NCI-H1930 (cell line): ENCODE measurements around the gene PPP6R3.
"Not testable (repeated sequence)": the region's sequence is repeated elsewhere in the genome, so short reads cannot be mapped to it uniquely, and the experiment has no call there.

ENCODE experiments used
- DNase-seq, 2 experiments: peaks; one replicate each; lab custom pipeline; 2025; lab: John Stamatoyannopoulos, UW

Gene PPP6R3

GRCh38 chr11:68434159-68434558 lies 26.4 kb upstream of the PPP6R3 start:
- not testable (repeated sequence) for DNase-seq

- no peak for DNase-seq
Measured at GRCh38 chr11:68436162-68436888, 24.2 kb upstream of the PPP6R3 start.

- no peak for DNase-seq
Measured at GRCh38 chr11:68436985-68437926, 23.3 kb upstream of the PPP6R3 start.

GRCh38 chr11:68437927-68438657 lies 22.5 kb upstream of the PPP6R3 start:
- no peak for DNase-seq

DNA sequence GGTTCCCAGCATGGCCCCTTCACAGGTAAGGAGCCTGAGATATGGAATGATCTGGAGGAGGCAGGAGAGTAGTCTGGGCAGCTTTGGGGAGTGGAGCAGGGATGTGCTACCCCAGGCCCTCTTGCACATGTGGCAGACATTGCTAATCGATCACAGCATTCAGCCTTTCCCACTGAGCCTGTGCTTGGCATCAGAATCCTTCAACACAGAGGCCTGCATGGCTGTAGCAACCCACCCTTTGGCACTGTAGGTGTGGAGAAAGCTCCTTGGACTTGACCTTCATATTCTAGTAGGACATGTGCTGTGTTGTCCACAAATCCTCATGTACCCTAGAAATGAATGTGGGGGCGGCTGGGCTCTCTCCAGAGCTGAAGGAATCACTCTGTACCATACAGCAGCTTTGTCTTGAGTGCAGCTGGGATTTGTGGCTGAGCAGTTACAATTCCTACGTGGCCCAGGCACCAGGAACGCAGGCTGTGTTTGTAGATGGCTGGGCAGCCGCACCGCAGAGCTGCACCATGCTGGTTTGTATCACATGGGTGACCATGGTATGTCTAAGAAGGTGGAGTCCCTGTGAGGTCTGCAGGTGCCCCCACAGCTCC lies 21.8 kb upstream of the PPP6R3 start:
- DNase-seq, result no peak

DNA sequence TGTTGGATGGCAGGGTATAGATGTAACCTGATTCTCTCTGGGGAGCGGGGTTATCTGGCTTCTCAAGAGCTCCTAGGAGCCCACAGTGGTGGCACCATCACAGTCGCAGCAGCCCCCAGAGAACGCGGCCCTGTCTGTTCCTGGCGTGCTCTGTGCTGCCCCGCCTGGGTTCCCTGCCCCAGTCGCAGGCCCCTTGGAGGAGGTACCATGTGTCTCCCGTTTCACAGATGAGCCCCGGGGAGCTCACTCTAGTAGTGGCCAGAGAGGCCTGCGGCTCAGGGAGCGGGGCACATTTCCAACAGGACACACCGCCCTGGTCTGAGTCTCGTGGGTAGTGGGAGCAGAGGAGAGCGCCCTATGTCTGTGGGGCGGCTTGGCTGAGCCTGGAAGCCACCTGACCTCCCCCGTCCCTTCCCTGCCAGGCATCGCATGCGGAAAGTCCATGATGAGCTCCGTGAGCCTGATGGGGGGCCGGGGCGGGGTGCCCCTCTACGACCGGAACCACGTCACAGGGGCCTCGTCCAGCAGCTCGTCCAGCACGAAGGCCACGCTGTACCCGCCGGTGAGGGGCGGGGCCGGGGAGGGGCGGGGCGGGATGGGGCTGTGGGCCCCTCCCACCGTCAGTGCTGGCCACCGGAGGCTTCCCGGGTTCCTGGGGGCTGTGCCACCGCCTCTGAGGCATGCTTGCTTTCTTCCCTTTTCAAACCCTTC lies 21.0 kb upstream of the PPP6R3 start:
- DNase-seq, result no peak

DNA sequence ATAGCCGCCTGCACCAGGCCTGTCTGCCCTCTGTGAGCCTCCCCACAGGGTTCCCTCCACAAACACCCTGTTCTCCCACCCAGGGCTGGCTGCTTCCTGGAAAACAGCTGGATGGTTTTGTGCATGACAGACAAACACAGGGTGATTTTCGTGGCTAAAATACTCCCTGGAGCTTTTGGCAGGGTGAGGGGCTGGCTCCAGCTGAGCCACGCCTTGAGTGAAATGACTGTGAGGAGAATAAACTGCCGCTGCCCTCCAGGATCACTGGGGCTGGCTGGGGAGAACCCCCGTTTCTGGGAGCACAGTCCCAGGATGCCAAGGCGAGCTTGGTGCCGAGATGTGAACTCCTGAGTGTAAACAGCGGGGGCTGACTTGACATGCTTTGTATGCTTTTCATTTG lies 20.3 kb upstream of the PPP6R3 start:
- DNase-seq, result no peak

DNA sequence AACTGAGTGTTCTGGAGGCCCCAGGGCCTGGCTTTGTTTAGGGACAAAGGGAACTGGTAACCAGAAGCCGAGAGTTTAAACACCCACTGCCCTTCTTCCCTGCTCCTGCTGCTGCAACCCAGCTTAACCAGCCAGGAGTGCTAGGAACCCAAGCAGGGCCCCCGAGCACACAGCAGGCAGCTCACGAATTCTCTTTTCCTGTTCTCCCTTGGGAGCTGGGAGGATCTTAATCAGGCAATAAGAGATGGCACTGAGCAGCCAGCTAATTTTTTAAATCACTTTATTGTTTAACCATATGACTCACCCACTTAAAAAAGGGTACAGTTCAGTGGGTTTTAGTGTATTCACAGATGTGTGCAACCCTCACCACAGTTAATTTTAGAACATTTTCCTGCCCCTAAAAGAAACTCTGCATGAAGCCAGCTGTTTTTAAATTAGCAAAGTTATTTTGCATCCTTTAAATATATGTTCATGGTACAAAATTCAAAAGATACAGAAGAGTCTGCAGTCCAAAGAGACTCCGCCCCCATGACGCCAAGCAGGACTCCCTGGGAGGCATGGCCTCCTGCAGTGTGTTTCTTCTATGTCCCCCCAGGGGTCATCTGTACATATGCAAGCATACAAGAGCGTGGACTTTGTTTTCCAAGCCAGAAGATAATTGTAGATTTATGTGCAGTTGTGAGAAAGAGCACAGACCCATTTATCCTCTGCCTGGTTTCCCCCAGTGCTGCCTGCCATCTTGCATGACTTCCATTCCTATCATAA lies 18.9 kb upstream of the PPP6R3 start:
- peak; percentile 23 to 72 for DNase-seq

GRCh38 chr11:68442433-68442832 lies 18.1 kb upstream of the PPP6R3 start:
- DNase-seq, result no peak

DNA sequence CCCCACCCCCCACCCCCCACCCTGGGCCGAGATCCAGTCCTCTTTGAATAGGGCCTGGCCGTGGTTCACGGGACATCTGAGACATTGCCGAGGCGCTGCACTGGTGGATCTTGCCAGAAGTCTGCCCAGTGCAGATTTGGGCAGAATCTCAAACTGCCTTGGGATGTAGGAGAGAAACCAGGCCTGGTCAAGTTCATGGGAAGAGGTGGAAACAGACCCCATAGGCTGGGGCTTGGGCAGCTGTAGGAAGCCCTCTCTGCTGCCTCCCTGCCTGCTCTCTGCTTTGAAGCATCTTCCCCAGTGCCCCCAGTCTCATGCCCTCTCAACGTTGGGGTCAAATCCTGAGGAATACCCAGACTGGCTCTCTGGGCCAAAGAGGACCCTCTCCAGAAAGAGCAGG lies 16.0 kb upstream of the PPP6R3 start:
- DNase-seq, result no peak

DNA sequence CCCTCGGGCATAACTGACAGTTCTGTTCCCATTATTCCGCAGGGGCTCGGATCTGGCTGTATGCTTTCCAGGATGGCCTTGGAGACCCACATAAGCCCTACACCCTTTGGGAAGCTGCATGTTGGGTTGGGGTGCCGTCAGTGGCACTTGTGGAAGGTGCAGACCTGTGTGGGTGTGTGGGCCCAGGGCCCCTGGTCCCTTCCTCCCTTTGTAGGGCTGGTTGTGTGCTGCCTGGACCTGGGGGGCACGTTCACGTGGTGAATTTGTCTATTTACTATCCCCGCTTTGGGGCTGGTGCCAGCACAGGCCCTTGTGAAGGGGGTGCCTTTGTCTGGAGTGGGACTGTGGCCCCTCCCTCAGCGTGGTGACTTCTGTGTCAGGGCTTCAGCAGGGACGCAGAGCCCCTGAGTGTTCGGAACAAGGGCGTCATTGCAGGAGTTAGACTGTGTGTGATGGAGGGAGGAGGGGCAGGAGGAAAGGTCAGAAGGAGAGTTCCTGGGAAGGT lies 15.0 kb upstream of the PPP6R3 start:
- DNase-seq, result no peak

- no peak for DNase-seq
Measured at GRCh38 chr11:68446046-68446725, 14.4 kb upstream of the PPP6R3 start.

DNA sequence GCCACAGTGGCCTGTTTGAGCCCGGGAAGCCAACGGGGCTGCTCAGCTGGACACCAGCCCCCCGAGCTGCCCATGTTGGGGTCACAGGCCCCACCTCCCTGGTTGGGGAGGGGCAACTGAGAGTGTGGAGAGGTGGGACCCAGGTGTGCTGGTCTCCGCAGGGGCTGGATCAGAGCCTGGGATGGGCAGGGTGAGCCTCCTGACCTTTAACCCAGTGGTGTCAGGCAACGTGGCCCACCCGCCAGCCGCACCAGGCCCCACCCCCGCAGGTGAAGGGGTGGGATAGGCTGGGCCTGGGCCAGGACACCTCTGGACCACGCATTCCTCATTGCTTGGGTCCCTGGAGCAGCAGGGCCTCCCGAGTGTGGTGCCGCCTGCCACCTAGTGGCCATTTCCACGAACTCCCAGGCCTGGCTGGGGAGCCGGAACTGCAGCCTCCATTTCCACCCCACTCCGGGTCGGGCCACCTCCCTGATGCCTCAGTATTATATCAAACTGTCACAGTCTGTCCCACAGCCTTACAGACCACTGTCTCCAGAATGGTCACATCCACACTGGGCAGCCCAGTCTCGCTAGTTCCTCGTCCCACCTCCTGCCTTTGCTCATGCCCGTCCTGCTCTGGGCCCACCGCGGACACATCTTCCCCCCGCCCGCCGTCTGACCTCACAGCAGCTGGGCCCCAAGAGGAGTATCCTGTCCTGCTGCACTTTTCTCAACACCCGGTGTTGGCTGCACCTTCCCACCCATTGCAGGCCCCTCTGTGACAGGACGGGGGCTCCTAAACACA lies 13.3 kb upstream of the PPP6R3 start:
- peak; percentile 25 to 44 for DNase-seq

- DNase-seq, result not testable (repeated sequence)
Measured at GRCh38 chr11:68447914-68448313, 12.6 kb upstream of the PPP6R3 start.

DNA sequence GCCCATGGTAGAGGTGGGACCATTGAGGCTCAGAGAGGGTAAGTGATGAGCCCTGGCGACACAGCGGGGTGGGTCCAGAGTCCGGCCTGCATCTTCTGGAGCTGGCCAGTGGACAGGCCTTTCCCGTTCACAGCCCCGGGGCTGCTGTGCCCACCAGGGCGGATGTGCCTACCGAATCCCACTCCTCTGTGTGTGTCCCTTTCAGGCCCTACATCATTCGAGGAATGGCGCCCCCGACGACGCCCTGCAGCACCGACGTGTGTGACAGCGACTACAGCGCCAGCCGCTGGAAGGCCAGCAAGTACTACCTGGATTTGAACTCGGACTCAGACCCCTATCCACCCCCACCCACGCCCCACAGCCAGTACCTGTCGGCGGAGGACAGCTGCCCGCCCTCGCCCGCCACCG lies 11.9 kb upstream of the PPP6R3 start:
- no peak for DNase-seq

DNA sequence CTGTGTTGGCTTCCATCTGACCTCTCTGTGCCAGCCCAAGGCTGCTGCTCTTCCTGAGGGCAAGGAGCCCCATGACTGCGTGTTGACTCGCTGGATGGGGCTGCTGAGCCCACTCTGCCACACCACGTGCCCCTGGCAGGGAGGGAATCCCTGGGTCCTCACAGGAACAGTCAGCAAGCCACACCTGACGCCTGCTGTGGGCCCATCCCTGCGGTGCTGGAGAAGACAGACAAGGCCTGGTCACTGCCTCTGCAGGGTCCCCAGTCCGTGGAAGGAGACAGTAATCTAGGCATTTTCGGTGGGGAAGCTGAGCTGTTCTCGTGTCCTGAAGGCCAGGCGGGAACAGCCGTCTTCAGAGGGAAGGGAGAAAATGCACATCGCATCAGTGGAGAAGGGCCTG lies 10.6 kb upstream of the PPP6R3 start:
- DNase-seq, result no peak

- DNase-seq, result no peak
Measured at GRCh38 chr11:68450711-68451110, 9.8 kb upstream of the PPP6R3 start.

GRCh38 chr11:68454767-68455166 lies 5.8 kb upstream of the PPP6R3 start:
- no peak for DNase-seq

- no peak for DNase-seq
Measured at GRCh38 chr11:68455485-68455884, 5.1 kb upstream of the PPP6R3 start.
